Measurements from ENCODE around the gene AHCYL1.

The AHCYL1 gene

GRCh38 chr1:109995536-109995935 lies 11.0 kb downstream of the AHCYL1 start:
- H3K4me1 ChIP-seq (ENCODE audit: control insufficient read depth, insufficient read depth, low read length): no peaks in the 10 kb centered on the region
- H3K27me3 ChIP-seq (ENCODE audit: control insufficient read depth, insufficient read depth, low read length): no peaks in the 10 kb centered on the region
- no peak for DNase-seq (ENCODE audit: low read depth, low spot score)
- no peak overlapping the region for H3K27ac ChIP-seq (ENCODE audit: low read length)
- H3K36me3 ChIP-seq (ENCODE audit: control insufficient read depth, insufficient read depth, low read length): no peaks in the 10 kb centered on the region
- no peaks in the 10 kb centered on the region for H3K9me3 ChIP-seq (ENCODE audit: control insufficient read depth, insufficient read depth, low read length)
- H3K4me3 ChIP-seq (ENCODE audit: low read length): no peak overlapping the region
- WGBS (ENCODE audit: insufficient coverage, insufficient read length): no CpG with 5 or more reads among the region's 2 CpGs

- H3K4me3 ChIP-seq (ENCODE audit: low read length): no peak overlapping the region
- no peaks in the 10 kb centered on the region for H3K36me3 ChIP-seq (ENCODE audit: control insufficient read depth, insufficient read depth, low read length)
- H3K27ac ChIP-seq (ENCODE audit: low read length): no peak overlapping the region
- no peak for DNase-seq (ENCODE audit: low read depth, low spot score)
- H3K9me3 ChIP-seq (ENCODE audit: control insufficient read depth, insufficient read depth, low read length): no peaks in the 10 kb centered on the region
- H3K27me3 ChIP-seq (ENCODE audit: control insufficient read depth, insufficient read depth, low read length): no peaks in the 10 kb centered on the region
- no peaks in the 10 kb centered on the region for H3K4me1 ChIP-seq (ENCODE audit: control insufficient read depth, insufficient read depth, low read length)
- no CpG with 5 or more reads among the region's 5 CpGs for WGBS (ENCODE audit: insufficient coverage, insufficient read length)
These were observed 11.9 kb downstream of the AHCYL1 start for GRCh38 chr1:109996476-109996875.

- DNase-seq (ENCODE audit: low read depth, low spot score): no peak
- Histone ChIP-seq H3K36me3 (ENCODE audit: control insufficient read depth, insufficient read depth, low read length) (no peaks in the 10 kb centered on the region), H3K27ac (ENCODE audit: low read length) (no peak overlapping the region), H3K4me3 (ENCODE audit: low read length) (no peak overlapping the region), H3K4me1 (ENCODE audit: control insufficient read depth, insufficient read depth, low read length) (no peaks in the 10 kb centered on the region), H3K27me3 (ENCODE audit: control insufficient read depth, insufficient read depth, low read length) (no peaks in the 10 kb centered on the region), H3K9me3 (ENCODE audit: control insufficient read depth, insufficient read depth, low read length) (no peaks in the 10 kb centered on the region)
- WGBS (ENCODE audit: insufficient coverage, insufficient read length): no CpG with 5 or more reads among the region's 7 CpGs
These were observed 12.8 kb downstream of the AHCYL1 start for GRCh38 chr1:109997204-109997866.

GRCh38 chr1:109997867-109998229 lies 13.3 kb downstream of the AHCYL1 start:
- H3K27ac ChIP-seq (ENCODE audit: low read length): no peak overlapping the region

GRCh38 chr1:110002695-110003094 lies 18.1 kb downstream of the AHCYL1 start:
- no peaks in the 10 kb centered on the region for H3K36me3 ChIP-seq (ENCODE audit: control insufficient read depth, insufficient read depth, low read length)
- H3K4me1 ChIP-seq (ENCODE audit: control insufficient read depth, insufficient read depth, low read length): peaks cover 7% of the 10 kb centered on the region; the same call in 1 of the 2 replicates
- no peak overlapping the region for H3K27ac ChIP-seq (ENCODE audit: low read length)
- no CpG with 5 or more reads among the region's 1 CpG for WGBS (ENCODE audit: insufficient coverage, insufficient read length)
- H3K4me3 ChIP-seq (ENCODE audit: low read length): no peak overlapping the region
- no peaks in the 10 kb centered on the region for H3K9me3 ChIP-seq (ENCODE audit: control insufficient read depth, insufficient read depth, low read length)
- no peaks in the 10 kb centered on the region for H3K27me3 ChIP-seq (ENCODE audit: control insufficient read depth, insufficient read depth, low read length)
- no peak for DNase-seq (ENCODE audit: low read depth, low spot score)

More at GRCh38 chr1:109997867-109998229, 13.3 kb downstream of the AHCYL1 start:
- Histone ChIP-seq H3K4me3 (ENCODE audit: low read length) (no peak overlapping the region), H3K9me3 (ENCODE audit: control insufficient read depth, insufficient read depth, low read length) (no peaks in the 10 kb centered on the region), H3K36me3 (ENCODE audit: control insufficient read depth, insufficient read depth, low read length) (no peaks in the 10 kb centered on the region), H3K4me1 (ENCODE audit: control insufficient read depth, insufficient read depth, low read length) (no peaks in the 10 kb centered on the region), H3K27me3 (ENCODE audit: control insufficient read depth, insufficient read depth, low read length) (no peaks in the 10 kb centered on the region)
- DNase-seq (ENCODE audit: low read depth, low spot score): no peak

- no peaks in the 10 kb centered on the region for H3K9me3 ChIP-seq (ENCODE audit: control insufficient read depth, insufficient read depth, low read length)
- no peaks in the 10 kb centered on the region for H3K36me3 ChIP-seq (ENCODE audit: control insufficient read depth, insufficient read depth, low read length)
- no peak overlapping the region for H3K27ac ChIP-seq (ENCODE audit: low read length)
- WGBS (ENCODE audit: insufficient coverage, insufficient read length): no CpG with 5 or more reads among the region's 8 CpGs
- peaks cover 7% of the 10 kb centered on the region; the same call in 1 of the 2 replicates for H3K4me1 ChIP-seq (ENCODE audit: control insufficient read depth, insufficient read depth, low read length)
- no peaks in the 10 kb centered on the region for H3K27me3 ChIP-seq (ENCODE audit: control insufficient read depth, insufficient read depth, low read length)
- DNase-seq (ENCODE audit: low read depth, low spot score): no peak
- no peak overlapping the region for H3K4me3 ChIP-seq (ENCODE audit: low read length)
These were observed 19.3 kb downstream of the AHCYL1 start for GRCh38 chr1:110003747-110004428.

- peaks cover 7% of the 10 kb centered on the region; the same call in 1 of the 2 replicates for H3K4me1 ChIP-seq (ENCODE audit: control insufficient read depth, insufficient read depth, low read length)
These were observed 20.0 kb downstream of the AHCYL1 start for GRCh38 chr1:110004583-110004982.

GRCh38 chr1:110005971-110006370 lies 21.4 kb downstream of the AHCYL1 start:
- H3K4me3 ChIP-seq (ENCODE audit: low read length): no peak overlapping the region
- no peaks in the 10 kb centered on the region for H3K9me3 ChIP-seq (ENCODE audit: control insufficient read depth, insufficient read depth, low read length)
- no peak for DNase-seq (ENCODE audit: low read depth, low spot score)
- H3K36me3 ChIP-seq (ENCODE audit: control insufficient read depth, insufficient read depth, low read length): peaks cover 3% of the 10 kb centered on the region; the same call in 1 of the 2 replicates
- H3K4me1 ChIP-seq (ENCODE audit: control insufficient read depth, insufficient read depth, low read length): peaks cover 7% of the 10 kb centered on the region; the same call in 1 of the 2 replicates
- no peak overlapping the region for H3K27ac ChIP-seq (ENCODE audit: low read length)
- H3K27me3 ChIP-seq (ENCODE audit: control insufficient read depth, insufficient read depth, low read length): no peaks in the 10 kb centered on the region

More at GRCh38 chr1:110004583-110004982, 20.0 kb downstream of the AHCYL1 start:
- H3K27me3 ChIP-seq (ENCODE audit: control insufficient read depth, insufficient read depth, low read length): no peaks in the 10 kb centered on the region
- WGBS (ENCODE audit: insufficient coverage, insufficient read length): no CpG with 5 or more reads among the region's 1 CpG
- no peak for DNase-seq (ENCODE audit: low read depth, low spot score)
- no peaks in the 10 kb centered on the region for H3K36me3 ChIP-seq (ENCODE audit: control insufficient read depth, insufficient read depth, low read length)
- no peak overlapping the region for H3K4me3 ChIP-seq (ENCODE audit: low read length)
- H3K9me3 ChIP-seq (ENCODE audit: control insufficient read depth, insufficient read depth, low read length): no peaks in the 10 kb centered on the region
- H3K27ac ChIP-seq (ENCODE audit: low read length): no peak overlapping the region

- Histone ChIP-seq H3K27ac (ENCODE audit: low read length) (no peak overlapping the region), H3K4me1 (ENCODE audit: control insufficient read depth, insufficient read depth, low read length) (peaks cover 7% of the 10 kb centered on the region; the same call in 1 of the 2 replicates), H3K27me3 (ENCODE audit: control insufficient read depth, insufficient read depth, low read length) (no peaks in the 10 kb centered on the region), H3K9me3 (ENCODE audit: control insufficient read depth, insufficient read depth, low read length) (no peaks in the 10 kb centered on the region), H3K36me3 (ENCODE audit: control insufficient read depth, insufficient read depth, low read length) (peaks cover 3% of the 10 kb centered on the region; the same call in 1 of the 2 replicates), H3K4me3 (ENCODE audit: low read length) (no peak overlapping the region)
- DNase-seq (ENCODE audit: low read depth, low spot score): no peak
- WGBS (ENCODE audit: insufficient coverage, insufficient read length): no CpG with 5 or more reads among the region's 1 CpG
These were observed 22.0 kb downstream of the AHCYL1 start for GRCh38 chr1:110006516-110006915.

- no peaks in the 10 kb centered on the region for H3K27me3 ChIP-seq (ENCODE audit: control insufficient read depth, insufficient read depth, low read length)
- DNase-seq (ENCODE audit: low read depth, low spot score): no peak
- H3K9me3 ChIP-seq (ENCODE audit: control insufficient read depth, insufficient read depth, low read length): no peaks in the 10 kb centered on the region
- H3K27ac ChIP-seq (ENCODE audit: low read length): no peak overlapping the region
- no peak overlapping the region for H3K4me3 ChIP-seq (ENCODE audit: low read length)
- WGBS (ENCODE audit: insufficient coverage, insufficient read length): no CpG with 5 or more reads among the region's 4 CpGs
- peaks cover 7% of the 10 kb centered on the region; the same call in 1 of the 2 replicates for H3K4me1 ChIP-seq (ENCODE audit: control insufficient read depth, insufficient read depth, low read length)
- peaks cover 6% of the 10 kb centered on the region; the same call in 1 of the 2 replicates for H3K36me3 ChIP-seq (ENCODE audit: control insufficient read depth, insufficient read depth, low read length)
These were observed 22.7 kb downstream of the AHCYL1 start for GRCh38 chr1:110007046-110007830.

Measured in iPS DF 6.9 (cell line).